Esophagus (tissue), 2 donors: Measurements from ENCODE around the gene DHRS4. TPM values are rescaled to one million over a fixed set of nuclear protein-coding genes. Genes with fewer than 3 reads are reported as not detected.
"Not testable (repeated sequence)": the region's sequence is repeated elsewhere in the genome, so short reads cannot be mapped to it uniquely, and the experiment has no call there.

Experiments used
- H3K27ac ChIP-seq, 2 donors: one replicate each; pipeline ENCODE4 v1.5.1; 2013; ENCODE audit warnings: low read depth in 2 of 2, mild to moderate bottlenecking in 2 of 2, inconsistent platforms in 1 of 2, low read length in 1 of 2, moderate library complexity in 1 of 2
- H3K27me3 ChIP-seq, 2 donors: one replicate each; pipeline ENCODE4 v1.6.1; 2013; ENCODE audit warnings: low read length in 2 of 2, control low read depth in 1 of 2, mild to moderate bottlenecking in 1 of 2; ENCODE audit not compliant: insufficient read depth in 2 of 2, control insufficient read depth in 1 of 2
- H3K36me3 ChIP-seq, 2 donors: one replicate each; pipeline ENCODE4 v1.6.1; 2013; ENCODE audit warnings: low read length in 1 of 2; ENCODE audit not compliant: control insufficient read depth in 2 of 2, insufficient read depth in 2 of 2
- H3K4me1 ChIP-seq, 2 donors: one replicate each; pipeline ENCODE4 v1.6.1; 2013; ENCODE audit warnings: low read length in 1 of 2; ENCODE audit not compliant: control insufficient read depth in 2 of 2, insufficient read depth in 2 of 2
- H3K4me3 ChIP-seq, 2 donors: one replicate each; pipeline ENCODE4 v1.5.1; 2013; ENCODE audit warnings: low read length in 2 of 2, mild to moderate bottlenecking in 2 of 2, low read depth in 1 of 2, moderate library complexity in 1 of 2
- H3K9me3 ChIP-seq, 2 donors: one replicate each; pipeline ENCODE4 v1.6.1; 2013; ENCODE audit warnings: mild to moderate bottlenecking in 2 of 2, low read depth in 1 of 2, low read length in 1 of 2, moderate library complexity in 1 of 2; ENCODE audit not compliant: control insufficient read depth in 2 of 2, insufficient read depth in 1 of 2
- WGBS, 2 donors: extraction: QIAGEN DNeasy Blood & Tissue Kit; methylation state at CpG; one replicate each; pipeline ENCODE4 v1.1.7; 2013; 5-methylcytosine and 5-hydroxymethylcytosine counted together
- polyA plus RNA-seq, 2 donors: library from polyadenylated mRNA; stranded (reverse); fragments of 200-250 nt; gene quantifications; one replicate each; pipeline ENCODE4 v1.2.3, GENCODE V29; 2013
- donor health status: healthy with polysubstance abuse.
- donor health status: Bipolar disorder and iron deficiency.

The DHRS4 gene
- polyA plus RNA-seq, 2 donors = 39.2 to 56.4 TPM

DNA sequence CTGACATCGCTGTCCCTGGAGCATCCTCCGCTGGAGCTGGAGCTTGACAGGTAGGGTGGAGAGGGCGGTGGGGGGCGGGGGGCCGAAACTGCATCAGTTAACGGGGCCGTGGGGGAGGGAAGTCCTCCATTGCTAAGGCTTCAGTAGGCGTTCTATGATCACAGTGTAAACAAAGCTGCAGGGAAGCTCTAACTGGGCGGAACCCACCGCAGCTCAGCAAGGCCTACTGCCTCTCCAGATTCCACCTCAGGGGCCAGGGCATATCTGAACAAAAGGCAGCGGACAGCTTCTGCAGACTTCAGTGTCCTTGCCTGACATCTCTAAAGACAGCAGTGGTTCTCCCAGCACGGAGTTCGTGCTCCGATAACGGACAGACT is 16.7 kb downstream of the DHRS4 start:
- H3K36me3 ChIP-seq, H3K4me1 ChIP-seq, H3K27me3 ChIP-seq, H3K27ac ChIP-seq, H3K4me3 ChIP-seq, H3K9me3 ChIP-seq: not testable (repeated sequence)
- WGBS, 2 donors = 69 to 83% methylated on average over 12 to 15 of the region's 15 CpGs

DNA sequence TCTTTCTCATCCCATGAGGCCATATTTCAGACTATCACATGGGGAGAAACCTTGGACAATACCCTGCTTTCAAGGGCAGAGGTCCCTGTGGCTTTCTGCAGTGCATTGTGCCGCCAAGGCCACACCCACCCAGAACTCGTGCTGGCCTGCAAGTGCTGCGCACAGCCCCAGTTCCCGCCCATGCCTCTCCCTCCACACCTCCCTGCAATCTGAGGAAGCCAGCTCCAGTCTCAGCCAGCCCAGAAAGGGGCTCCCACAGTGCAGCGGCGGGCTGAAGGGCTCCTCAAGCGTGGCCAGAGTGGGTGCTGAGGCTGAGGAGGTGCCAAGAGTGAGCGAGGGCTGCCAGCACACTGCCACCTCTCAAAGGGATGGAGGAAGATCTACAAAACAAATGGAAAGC is 19.6 kb downstream of the DHRS4 start:
- H3K27me3 ChIP-seq, H3K4me3 ChIP-seq, H3K27ac ChIP-seq, H3K4me1 ChIP-seq, H3K36me3 ChIP-seq, H3K9me3 ChIP-seq: not testable (repeated sequence)
- 56 to 75% methylated on average over 8 of the region's 8 CpGs for WGBS, 2 donors

DNA sequence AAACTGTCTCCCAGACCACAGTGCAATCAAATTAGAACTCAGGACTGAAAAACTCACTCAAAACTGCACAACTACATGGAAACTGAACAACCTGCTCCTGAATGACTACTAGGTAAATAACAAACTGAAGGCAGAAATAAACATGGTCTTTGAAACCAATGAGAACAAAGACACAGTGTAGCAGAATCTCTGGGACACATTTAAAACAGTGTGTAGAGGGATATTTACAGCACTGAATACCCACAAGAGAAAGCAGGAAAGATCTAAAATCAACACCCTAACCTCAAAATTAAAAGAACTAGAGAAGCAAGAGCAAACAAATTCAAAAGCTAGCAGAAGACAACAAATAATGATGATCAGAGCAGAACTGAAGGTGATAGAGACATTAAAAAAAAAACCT is 20.5 kb downstream of the DHRS4 start:
- H3K4me3 ChIP-seq, H3K9me3 ChIP-seq, H3K36me3 ChIP-seq, H3K4me1 ChIP-seq, H3K27ac ChIP-seq, H3K27me3 ChIP-seq: not testable (repeated sequence)

DNA sequence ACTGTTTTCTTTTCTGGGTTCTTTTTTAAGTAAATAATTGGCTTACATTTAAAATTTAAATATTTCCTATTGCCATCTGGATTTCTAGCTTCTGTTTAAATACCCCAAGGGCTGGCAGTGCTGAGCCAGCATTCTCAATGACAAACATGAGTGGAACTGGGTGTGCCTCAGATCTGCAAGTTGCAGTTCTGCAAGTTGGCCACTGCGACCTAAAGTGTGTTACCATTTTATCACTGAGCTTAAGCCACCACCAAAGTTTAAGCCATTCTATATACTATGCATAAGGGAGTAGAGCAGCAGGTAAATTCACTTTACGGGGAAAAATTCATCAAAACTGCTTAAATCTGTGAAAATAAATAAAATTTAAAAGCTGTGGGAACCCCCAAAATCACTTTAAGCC is 23.6 kb downstream of the DHRS4 start:
- not testable (repeated sequence) for H3K27ac ChIP-seq, H3K4me1 ChIP-seq, H3K27me3 ChIP-seq, H3K9me3 ChIP-seq, H3K4me3 ChIP-seq, H3K36me3 ChIP-seq
- WGBS, 2 donors = 42 to 49% methylated on average over 2 of the region's 2 CpGs

DNA sequence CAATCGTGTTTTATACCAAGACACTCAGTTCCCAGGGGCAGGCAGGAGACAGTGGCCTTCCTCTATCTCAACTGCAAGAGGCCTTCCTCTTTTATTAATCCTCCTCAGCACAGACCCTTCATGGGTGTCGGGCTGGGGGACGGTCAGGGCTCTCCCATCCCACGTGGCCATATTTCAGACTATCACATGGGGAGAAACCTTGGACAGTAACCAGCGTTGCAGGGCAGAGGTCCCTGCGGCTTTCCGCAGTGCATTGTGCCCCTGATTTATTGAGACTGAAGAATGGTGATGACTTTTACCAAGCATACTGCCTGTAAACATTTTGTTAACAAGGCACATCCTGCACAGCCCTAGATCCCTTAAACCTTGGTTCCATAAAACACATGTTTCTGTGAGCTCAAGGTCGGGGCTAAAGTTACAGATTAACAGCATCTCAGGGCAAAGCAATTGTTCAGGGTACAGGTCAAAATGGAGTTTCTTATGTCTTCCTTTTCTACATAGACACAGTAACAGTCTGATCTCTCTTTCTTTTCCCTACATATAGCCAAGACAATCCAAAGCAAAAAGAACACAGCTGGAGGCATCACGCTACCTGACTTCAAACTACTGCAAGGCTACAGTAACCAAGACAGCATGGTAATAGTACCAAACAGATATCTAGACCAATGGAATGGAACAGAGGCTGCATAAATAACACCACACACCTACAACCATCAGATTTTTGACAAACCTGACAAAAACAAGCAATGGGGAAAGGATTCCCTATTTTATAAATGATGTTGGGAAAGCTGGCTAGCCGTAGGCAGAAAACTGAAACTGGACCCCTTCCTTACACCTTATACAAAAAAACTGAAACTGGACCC is 28.6 kb downstream of the DHRS4 start:
- H3K9me3 ChIP-seq, H3K4me1 ChIP-seq, H3K4me3 ChIP-seq, H3K27me3 ChIP-seq, H3K27ac ChIP-seq, H3K36me3 ChIP-seq: not testable (repeated sequence)
- 86 to 91% methylated on average over 10 of the region's 10 CpGs for WGBS, 2 donors

DNA sequence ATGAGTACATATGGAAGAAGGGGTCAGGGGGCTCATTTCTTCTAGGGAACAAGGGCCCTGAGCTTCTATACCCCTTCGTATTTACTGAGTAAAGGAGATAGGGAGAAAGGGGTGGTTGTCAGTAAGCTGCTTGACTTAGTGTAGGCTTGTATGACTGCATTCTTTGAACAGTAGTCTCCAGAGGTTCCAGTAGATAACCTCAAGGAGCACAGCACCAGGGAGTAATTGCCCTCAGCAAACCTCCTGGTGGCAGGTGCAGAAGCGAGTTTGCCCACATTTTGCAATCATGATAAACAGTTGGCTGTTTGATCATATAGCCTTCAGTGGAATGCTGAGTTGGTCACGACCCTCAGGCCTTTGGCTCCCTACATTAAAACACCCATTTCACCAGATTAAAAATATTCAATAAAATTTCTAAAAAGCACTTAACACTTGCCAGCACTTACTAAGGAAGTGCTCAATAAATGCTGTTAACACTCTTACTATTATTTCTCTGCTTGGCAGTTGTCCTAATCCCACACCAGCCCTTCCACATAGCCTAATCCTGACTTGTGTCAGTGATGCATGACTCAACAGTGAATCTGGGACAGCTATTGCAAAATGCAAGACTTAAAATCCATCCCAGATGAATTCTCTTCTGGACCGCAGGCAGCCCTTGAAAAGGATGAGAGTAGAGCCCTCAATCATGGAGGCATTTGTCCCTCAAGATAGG is 31.5 kb downstream of the DHRS4 start:
- H3K27ac ChIP-seq = peak overlapping the region; percentile 26 to 45
- H3K4me3 ChIP-seq = no peak overlapping the region
- H3K36me3 ChIP-seq = no peaks in the 10 kb centered on the region
- H3K4me1 ChIP-seq = peaks cover 5 to 15% of the 10 kb centered on the region in 2 donors
- no peaks in the 10 kb centered on the region for H3K9me3 ChIP-seq
- no peaks in the 10 kb centered on the region for H3K27me3 ChIP-seq
- 44 to 50% methylated on average over 4 of the region's 4 CpGs for WGBS, 2 donors

DNA sequence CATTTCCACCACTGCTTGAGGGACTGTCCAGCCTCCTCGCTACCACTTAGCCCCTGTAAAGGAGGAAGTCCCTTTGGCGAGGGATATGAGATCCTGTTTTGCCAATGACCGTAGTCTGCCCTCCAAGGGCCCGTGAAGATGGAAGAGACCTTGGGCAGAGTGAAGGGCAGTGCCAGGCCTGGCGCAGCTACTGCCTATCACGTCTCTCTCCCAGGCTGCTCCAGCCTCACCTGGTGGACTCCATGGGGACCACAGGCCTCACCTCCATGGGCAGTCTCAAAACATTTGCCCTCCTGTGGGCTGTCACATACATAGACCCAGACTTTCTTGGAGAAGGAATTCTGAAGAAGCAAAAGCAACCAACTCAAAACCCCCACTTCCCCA is 34.6 kb downstream of the DHRS4 start:
- not testable (repeated sequence) for H3K9me3 ChIP-seq, H3K36me3 ChIP-seq, H3K27me3 ChIP-seq
- WGBS, 2 donors = 52 to 61% methylated on average over 6 of the region's 6 CpGs
- H3K4me3 ChIP-seq = peak overlapping the region in 1 of 2 donors; percentile 47
- H3K27ac ChIP-seq = peak overlapping the region; percentile 77 to 81
- peaks cover 5 to 15% of the 10 kb centered on the region in 2 donors for H3K4me1 ChIP-seq

DNA sequence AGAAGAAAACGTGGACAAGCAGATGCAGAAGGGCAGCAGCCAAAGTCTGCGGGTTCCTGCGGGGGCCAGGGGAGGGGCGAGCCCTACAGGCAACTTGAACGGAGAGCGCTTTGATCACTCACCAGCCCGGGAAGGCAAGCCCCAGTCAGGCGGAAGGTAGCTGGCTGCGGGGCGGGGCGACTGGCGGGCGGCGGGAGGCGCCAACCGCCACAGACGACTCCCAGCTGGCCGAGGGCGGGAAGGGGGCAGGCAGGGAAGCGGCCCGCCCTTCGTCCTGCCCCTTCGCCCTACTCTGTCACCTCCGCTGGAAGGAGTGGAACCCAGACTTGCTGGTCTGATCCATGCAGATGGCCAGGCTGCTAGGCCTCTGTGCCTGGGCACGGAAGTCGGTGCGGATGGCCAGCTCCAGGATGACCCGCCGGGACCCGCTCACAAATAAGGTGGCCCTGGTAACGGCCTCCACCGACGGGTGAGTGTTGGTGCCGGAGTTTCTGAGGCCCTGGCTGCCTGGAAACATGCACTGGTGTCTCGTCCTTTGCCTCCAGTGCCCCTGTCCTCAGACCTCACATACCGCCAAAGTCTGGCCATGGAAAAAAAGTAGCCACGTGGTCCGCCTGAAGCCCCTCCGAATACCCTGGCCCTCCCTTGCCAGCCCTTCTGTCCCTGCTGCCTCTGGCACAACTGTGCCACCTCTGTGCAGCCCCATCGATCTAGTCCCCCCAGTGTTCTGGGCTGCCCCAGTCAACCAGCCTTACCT is 35.2 kb downstream of the DHRS4 start, which contains the start of gene DHRS4L2:
TSS of gene DHRS4L2 (plus strand) at position 323 of the 757 bp plus-strand sequence. CDS start at position 342, 19 bp downstream.
- H3K27me3 ChIP-seq, H3K9me3 ChIP-seq, H3K36me3 ChIP-seq: not testable (repeated sequence)
- 6 to 7% methylated on average over 37 to 40 of the region's 40 CpGs for whole genome bisulfite sequencing, 2 donors
- Histone ChIP-seq H3K4me1 (peaks cover 5 to 15% of the 10 kb centered on the region in 2 donors), H3K4me3 (peak within 1 kb of the TSS; percentile 47 to 51), H3K27ac (peak within 1 kb of the TSS; percentile 77 to 81)

DNA sequence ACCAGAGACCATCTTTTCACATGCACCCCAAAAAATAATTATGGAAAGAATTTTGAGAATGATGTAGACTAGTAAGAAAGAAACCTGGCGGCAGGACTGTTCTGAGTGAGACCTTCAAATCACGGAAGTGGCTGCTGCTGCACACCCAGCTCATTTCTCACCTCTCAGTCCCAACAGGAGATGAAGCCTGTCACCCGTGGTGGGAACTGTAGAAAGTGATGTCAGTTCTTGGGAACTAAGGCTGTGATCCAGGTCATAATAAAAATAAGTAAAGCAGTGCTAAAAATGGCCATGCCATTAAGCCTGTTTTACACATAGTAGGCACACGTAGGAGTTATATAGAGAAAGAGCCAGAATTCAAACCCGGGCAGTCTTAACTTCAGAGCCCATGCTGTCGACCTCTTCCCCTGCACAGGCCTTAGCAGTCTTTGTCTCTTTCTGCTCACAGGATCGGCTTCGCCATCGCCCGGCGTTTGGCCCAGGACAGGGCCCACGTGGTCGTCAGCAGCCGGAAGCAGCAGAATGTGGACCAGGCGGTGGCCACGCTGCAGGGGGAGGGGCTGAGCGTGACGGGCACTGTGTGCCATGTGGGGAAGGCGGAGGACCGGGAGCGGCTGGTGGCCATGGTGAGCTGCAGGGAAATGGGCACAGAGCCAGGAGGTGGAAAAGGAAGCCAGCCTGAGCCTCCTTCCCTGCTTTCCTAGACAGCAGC is 36.3 kb downstream of the DHRS4 start:
- Histone ChIP-seq H3K4me1 (peaks cover 5 to 15% of the 10 kb centered on the region in 2 donors), H3K4me3 (peak overlapping the region in 1 of 2 donors; percentile 47), H3K27ac (peak overlapping the region in 1 of 2 donors; percentile 31)
- H3K27me3 ChIP-seq, H3K36me3 ChIP-seq, H3K9me3 ChIP-seq: not testable (repeated sequence)
- WGBS, 2 donors = 60 to 62% methylated on average over 21 of the region's 21 CpGs
